ENCODE results near the gene MRPL36.

The MRPL36 gene

GRCh38 chr5:1771149-1772065 is 28.2 kb downstream of the MRPL36 start:
- H3K27ac ChIP-seq, result peak overlapping the region; percentile 66
- no peak for TF ChIP-seq ZFX (IDR thresholded peaks at IDR 0.05)
- TF ChIP-seq, protein P1, sequence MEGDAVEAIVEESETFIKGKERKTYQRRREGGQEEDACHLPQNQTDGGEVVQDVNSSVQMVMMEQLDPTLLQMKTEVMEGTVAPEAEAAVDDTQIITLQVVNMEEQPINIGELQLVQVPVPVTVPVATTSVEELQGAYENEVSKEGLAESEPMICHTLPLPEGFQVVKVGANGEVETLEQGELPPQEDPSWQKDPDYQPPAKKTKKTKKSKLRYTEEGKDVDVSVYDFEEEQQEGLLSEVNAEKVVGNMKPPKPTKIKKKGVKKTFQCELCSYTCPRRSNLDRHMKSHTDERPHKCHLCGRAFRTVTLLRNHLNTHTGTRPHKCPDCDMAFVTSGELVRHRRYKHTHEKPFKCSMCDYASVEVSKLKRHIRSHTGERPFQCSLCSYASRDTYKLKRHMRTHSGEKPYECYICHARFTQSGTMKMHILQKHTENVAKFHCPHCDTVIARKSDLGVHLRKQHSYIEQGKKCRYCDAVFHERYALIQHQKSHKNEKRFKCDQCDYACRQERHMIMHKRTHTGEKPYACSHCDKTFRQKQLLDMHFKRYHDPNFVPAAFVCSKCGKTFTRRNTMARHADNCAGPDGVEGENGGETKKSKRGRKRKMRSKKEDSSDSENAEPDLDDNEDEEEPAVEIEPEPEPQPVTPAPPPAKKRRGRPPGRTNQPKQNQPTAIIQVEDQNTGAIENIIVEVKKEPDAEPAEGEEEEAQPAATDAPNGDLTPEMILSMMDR (conservative IDR thresholded peaks at IDR 0.05), result no peak

DNA sequence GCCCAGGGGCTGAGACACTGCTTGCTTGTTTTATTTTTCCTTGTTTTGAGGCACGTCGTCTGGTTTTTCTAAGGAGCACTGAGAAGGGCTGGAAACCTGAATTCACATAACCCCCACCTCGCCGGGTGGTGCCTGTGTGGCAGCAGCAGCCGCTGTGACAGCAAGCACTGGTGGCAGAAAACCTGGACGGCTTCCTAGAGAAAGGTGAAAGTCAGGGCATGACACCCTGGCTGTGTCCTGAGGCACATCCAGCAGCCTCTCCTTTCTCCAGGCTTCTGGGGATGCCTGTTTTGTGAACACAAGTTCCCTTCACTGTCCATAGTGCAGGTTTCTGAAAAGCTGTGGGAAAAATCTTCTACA is 29.2 kb downstream of the MRPL36 start:
- no peak for TF ChIP-seq ZFX (IDR thresholded peaks at IDR 0.05)
- TF ChIP-seq, protein P1 (conservative IDR thresholded peaks at IDR 0.05), result no peak
- peak overlapping the region; percentile 0 for H3K27ac ChIP-seq

- TF ChIP-seq, protein P1 (conservative IDR thresholded peaks at IDR 0.05), result no peak
- no peak for TF ChIP-seq ZFX (IDR thresholded peaks at IDR 0.05)
- peak overlapping the region; percentile 0; the same call in 1 of the 2 replicates for H3K27ac ChIP-seq
These were observed 29.7 kb downstream of the MRPL36 start for GRCh38 chr5:1769752-1770442.

DNA sequence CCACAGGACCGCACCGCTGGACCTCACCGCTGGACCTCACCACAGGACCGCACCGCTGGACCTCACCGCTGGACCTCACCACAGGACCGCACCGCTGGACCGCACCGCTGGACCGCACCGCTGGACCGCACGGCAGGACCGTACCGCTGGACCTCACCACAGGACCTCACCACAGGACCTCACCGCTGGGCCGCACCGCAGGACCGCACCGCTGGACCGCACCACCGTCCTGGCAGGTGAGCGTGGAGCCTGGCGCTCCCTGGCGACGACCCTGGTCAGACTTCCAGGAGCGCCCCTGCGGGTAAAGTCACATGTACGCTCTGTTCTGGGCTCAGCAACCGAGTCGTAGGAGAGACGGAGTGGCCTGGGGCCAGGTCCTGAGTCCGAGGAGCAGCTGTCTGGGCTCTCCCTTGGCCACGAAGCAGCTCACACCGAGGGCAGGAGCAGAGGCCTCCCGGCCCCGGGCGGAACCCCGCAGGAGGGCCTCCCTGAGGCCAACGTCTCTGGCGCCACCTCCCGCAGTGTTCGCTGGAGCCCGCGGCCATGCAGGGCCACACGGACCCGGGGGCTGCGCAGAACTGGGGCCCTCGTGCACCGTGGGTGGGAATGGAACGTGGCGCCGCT is 30.5 kb downstream of the MRPL36 start:
- no peak overlapping the region for H3K27ac ChIP-seq
- TF ChIP-seq, protein P1 (conservative IDR thresholded peaks at IDR 0.05), result no peak
- no peak for TF ChIP-seq ZFX (IDR thresholded peaks at IDR 0.05)

DNA sequence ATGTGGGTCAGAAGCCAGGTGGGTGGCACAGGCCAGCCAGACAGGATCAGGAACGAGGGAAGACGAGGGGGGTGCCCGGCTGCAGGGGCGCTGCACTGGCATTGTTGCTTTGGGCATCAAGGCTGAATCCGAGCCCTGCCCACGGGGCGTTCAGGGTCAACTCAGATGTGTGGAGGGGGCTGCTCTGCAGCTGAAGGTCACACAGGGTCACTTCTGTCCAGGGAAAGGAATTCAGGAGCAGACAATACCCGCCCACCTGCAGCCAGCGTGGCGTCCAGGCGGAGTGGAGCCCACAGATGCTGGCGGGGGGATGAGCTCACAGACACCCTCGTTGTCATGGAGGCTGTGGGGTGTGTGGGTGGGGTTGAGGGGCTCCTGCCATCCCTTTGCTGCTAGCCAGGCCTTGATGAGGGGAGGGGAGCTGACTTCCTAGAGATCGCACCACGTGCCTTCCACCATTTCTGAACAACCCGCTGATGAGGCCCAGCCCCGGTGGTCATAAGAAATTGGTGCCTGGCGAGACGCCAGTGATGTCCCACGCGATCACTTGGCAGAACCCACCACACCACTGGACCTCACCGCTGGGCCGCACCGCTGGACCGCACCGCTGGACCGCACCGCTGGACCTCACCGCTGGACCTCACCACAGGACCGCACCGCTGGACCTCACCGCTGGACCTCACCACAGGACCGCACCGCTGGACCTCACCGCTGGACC is 31.2 kb downstream of the MRPL36 start:
- TF ChIP-seq ZFX (IDR thresholded peaks at IDR 0.05), result no peak
- TF ChIP-seq, protein P1 (conservative IDR thresholded peaks at IDR 0.05), result no peak
- H3K27ac ChIP-seq, result no peak overlapping the region

DNA sequence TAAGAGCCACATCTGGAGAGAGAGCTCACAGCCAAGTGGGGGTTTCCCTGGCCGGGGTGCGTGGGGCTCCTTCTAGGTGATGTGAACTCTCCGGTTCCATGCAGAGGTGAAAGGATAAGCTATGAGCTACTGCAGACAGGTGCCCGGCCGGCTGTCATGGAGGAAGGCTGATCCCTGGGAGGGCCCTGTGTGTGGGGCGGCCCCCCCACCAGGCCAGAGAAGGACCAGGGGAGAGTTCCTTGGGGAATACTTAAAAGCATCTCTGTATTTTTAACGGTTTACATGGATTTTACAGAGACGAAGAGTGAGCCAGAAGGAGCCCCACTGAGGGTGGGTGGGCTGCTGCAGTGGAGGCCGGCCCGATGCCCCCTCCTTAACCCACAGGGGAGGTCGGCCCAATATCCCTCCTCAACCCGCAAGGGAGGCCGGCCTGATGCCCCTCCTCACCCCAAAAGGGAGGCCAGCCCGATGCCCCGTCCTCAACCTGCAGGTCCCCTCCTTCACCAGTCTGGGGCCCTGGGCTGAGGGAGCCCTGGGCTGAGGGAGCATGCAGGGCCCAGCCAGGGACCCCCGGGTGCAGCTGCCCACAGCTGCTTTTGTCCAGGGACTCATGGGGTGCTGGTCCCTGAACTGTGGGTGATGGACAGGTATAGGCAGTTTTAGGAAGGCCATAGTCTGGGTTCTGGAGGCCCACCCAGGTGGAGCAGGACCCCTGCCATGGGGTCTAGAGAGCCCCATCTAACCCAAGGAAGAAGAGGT is 31.9 kb downstream of the MRPL36 start:
- H3K27ac ChIP-seq, result no peak overlapping the region
- TF ChIP-seq, protein P1 (conservative IDR thresholded peaks at IDR 0.05), result no peak
- TF ChIP-seq ZFX (IDR thresholded peaks at IDR 0.05), result no peak

Data from C4-2B (cell line).